Hematopoietic multipotent progenitor cell (in vitro differentiated cells): Measurements from ENCODE around the gene SCD5. TPM values are rescaled to one million over a fixed set of nuclear protein-coding genes. Genes with fewer than 3 reads are reported as not detected.

Experiments
- DNase-seq, 3 donors: peaks; one replicate each; pipeline ENCODE4 v3.0.0-alpha.2; 2011 to 2015; ENCODE audit warnings: low read depth in 2 of 3, low spot score in 2 of 3
- total RNA-seq: library from RNA; depleted of rRNA; stranded (reverse); fragments of >200 nt; gene quantifications from one replicate; pipeline ENCODE4 v1.2.3, GENCODE V29; 2012

Gene SCD5
- total RNA-seq, 1 donor = 10.8 TPM

DNA sequence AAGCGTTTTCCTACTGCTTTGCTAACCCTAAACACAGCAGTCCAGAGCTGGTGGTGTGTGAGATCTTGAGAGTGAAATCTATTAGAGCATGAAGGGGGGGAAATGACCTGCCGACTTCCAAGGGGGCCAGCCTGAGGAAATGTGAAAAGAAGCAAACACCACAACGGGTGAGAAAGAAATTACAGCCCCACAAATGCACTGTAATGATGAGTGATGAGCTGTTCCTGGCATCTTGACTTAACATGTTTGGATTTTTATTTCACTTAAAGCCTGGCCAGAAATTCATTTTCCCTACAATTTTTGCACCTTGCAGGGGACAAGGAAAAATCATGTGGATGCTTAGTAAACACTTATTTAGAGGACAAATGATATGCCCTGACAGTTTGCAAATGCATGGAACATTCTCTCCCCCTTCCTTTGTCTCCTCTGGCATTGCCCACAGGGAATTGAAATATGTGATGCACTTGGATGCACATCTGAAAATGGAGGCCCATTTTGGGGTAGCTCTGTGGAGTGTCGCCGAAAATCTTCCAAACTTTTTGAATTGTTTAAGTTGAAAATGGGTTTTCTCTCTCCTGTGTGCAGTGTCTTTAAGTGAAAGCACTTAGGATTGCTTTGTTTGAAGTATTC is 152.5 kb downstream of the SCD5 start:
- no peak for DNase-seq

DNA sequence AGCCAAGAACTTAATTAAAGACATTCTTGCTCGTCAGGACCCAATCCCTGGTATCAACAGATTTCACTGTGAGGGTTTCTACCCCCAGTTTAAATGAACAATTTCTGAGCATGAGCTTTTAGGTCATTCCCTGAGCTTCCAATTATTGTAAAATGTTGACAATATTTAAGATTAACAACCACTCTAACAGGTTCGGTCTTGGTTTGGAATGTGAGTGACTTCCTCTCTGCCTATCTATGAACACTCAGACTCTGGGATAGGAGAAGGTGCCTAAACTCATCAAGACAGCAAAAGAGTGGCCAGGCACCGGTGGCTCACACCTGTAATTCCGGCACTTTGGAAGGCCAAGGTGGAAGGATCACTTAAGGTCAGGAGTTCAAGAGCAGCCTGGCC is 153.9 kb downstream of the SCD5 start:
- no peak for DNase-seq

- no peak for DNase-seq
These were observed 154.4 kb downstream of the SCD5 start for GRCh38 chr4:82643994-82644733.

DNA sequence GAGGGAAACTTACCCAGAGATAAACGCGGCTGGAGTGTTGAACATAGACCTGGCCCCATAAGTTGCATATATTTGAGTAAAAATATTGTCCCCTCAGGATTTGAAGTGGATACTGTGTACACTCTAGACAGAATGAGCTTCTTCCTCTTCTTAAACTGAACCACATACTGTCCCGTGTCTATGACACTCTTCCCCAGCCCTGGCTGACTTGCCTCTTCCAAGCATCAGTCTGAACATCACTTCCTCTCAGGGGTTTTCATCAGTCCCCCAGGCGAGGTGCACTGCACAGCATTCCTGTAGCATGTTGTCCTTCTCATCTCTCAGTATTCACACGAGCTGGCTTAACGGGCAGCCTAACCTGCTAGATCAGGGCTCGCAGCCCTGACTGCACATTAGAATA is 156.3 kb downstream of the SCD5 start:
- DNase-seq = no peak

GRCh38 chr4:82640540-82640939 is 158.1 kb downstream of the SCD5 start:
- DNase-seq = no peak

GRCh38 chr4:82639971-82640370 is 158.6 kb downstream of the SCD5 start:
- no peak for DNase-seq

- peak in 1 of 3 donors; percentile 18 for DNase-seq
These were observed 160.1 kb downstream of the SCD5 start for GRCh38 chr4:82638479-82638878.

DNA sequence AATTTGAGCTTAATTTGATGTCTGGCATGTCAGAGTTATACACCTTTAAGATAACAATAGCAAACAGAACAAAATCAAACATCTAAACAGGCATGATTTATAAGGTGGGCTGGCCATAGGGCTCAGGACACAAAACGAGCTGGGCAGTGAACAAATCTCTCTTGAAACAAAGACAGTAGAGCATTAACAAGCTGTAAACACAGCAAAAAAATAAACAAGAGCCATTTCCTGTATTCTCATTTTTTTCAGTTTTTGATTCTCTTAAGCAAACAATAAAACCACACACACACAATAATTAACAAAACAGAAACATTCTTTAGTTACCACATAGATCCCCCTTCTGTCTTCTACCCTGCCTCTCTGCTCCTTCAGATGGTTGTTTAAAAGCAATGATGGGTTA is 168.5 kb downstream of the SCD5 start:
- no peak for DNase-seq

- no peak for DNase-seq
These were observed 169.2 kb downstream of the SCD5 start for GRCh38 chr4:82629238-82630000.

DNA sequence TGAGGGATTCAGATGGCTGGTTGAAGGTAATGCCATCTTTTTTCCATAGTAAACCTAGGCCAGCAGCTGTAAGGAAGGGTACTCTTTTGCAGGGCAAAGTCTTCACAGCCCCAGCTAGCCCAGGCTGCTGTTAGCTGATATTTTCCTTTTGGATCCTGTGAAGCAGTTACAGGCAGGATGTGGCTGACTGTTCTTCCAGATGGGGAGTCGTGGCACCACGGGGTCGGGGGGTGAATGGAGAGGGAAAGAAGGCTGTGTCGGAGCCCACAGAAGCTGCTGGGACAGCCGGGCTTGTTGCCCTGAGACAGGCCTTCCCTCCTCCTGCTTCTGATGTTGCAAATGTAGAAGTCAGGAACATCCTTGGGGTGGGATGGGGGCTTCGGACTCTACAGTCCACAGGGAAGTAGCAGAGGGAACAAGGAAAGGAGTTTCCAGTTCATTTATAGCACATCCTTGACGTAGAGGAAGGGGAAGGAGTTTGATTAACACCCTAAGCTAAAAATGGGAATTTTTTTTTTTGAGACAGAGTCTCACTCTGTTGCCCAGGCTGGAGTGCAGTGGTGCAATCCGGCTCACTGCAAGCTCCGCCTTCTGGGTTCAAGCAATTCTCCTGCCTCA is 172.2 kb downstream of the SCD5 start:
- no peak for DNase-seq

- DNase-seq = no peak
These were observed 173.8 kb downstream of the SCD5 start for GRCh38 chr4:82624819-82625218.

GRCh38 chr4:82623121-82623683 is 175.4 kb downstream of the SCD5 start:
- no peak for DNase-seq

DNA sequence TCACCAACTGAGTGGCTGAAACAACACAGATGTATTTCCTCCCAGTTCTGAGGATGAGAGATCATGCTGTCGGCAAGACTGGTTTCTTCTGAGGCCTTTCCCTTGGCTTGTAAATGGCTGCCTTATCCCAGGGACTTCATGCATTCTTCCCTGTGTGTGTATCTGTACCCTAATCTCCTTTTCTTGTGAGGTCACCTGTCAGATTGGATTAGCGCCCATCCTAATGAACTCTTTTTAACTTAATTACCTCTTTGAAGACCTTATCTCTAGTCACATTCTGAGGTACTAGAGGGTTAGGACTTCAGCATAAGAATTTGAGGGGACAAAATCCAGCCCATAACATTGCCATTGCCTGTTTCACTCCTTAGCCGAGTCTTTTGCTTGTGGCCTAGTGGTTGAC is 177.3 kb downstream of the SCD5 start:
- no peak for DNase-seq

DNA sequence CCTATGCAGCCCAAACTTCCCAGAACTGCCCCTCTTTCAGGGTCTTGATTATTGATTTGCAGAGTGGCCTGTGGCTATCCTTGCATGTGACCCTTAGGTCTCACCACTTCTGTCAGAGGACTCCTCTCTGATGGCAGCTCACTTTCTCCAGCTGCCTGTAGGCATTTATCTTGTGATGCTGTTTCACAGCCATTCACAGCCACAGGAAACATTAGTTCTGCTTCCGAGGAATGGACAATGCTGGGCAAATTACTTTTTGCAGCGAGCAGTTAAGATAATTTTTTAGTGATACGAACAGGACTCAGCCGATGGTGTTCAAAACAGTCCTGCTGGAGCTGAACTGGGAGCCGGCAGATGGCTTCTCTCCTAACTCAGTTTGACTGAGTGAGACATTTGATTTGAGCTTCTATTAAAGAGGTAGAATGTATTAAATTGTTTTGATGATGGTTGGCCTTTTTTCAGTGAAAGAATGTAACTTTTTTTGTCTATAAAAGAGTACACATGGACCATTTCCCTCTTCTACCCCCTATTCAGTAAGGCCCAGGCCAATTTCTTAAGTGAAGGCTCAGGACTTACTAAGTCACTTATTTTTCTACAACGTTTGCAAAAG is 178.4 kb downstream of the SCD5 start:
- DNase-seq = no peak

- DNase-seq = no peak
These were observed 180.4 kb downstream of the SCD5 start for GRCh38 chr4:82618103-82618720.

DNA sequence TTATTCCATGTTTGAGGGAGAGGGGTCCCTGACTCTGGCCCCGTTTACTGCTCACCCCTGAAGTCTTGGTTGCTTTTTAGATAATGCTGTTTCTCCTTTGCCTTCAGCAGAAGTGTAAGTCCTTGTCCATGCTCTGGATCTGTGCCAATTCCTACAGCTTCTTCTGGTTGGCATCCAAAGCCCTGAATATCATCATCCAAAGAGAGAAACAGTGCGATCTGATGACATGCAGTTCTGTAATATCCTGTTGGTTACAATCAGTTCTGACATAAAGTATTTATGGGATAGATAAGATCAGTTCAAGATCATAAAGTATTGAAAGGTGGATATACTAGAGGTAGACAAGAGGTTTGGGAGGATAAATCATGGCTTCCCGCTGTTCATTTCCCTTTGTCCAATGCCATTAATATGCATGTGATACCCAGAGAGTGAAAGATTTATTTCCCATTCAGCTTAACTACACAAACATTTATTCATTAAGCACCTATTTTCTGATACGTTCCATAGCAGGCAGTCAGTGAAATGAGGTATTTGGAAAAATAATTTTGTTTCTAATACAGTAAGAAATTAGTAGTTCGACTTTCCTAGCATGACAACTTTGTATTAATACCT is 183.7 kb downstream of the SCD5 start:
- DNase-seq = no peak

DNA sequence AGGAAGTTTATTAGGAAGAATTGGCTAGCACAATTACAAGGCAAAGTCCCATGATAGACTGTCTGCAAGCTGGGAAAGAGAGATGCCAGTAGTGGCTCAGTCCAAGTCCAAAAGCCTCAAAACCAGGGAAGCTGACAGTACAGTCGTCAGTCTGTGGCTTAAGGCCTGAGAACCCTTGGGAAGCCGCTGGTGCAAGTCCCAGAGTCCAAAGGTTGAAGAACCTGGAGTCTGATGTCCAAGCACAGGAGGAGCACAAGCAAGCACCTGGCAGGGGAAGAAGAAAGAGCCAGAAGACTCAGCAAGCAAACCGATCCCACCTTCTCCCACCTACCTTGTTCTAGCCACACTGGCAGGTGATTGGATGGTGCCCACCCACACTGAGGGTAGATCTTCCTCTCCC is 185.5 kb downstream of the SCD5 start:
- DNase-seq = no peak

GRCh38 chr4:82611982-82612381 is 186.6 kb downstream of the SCD5 start:
- no peak for DNase-seq

GRCh38 chr4:82611527-82611926 is 187.1 kb downstream of the SCD5 start:
- DNase-seq = no peak

DNA sequence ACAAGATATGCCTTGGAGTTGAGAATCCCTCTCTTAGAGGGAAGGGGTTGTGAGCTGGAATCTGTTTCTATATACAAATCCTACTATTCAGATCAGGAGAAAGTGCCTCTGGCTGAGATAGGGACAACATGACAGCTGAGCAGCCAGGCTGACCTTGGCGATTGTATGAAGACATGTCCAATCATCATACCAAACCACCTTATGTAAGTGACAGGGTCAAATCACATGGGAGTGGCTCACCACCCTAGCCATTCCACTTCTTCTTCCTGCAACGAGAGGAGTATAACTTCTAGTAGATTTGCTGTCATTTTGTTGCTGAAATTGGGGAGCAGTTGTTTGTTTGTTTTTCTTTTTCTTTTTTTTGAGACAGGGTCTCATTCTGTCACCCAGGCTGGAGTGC is 188.6 kb downstream of the SCD5 start:
- no peak for DNase-seq
